ENCODE data around the gene ZNF77. TPM values are rescaled to one million over a fixed set of nuclear protein-coding genes. Genes with fewer than 3 reads are reported as not detected.

Gene ZNF77
- polyA plus RNA-seq, 1 of the 3 experiments (the other 2 are of a cell fraction) = 4.4 TPM

- H2AFZ ChIP-seq (ENCODE audit: low read depth) = peak within 1 kb of the TSS; percentile 97
- H3K36me3 ChIP-seq (replicated peaks in 1 of 2; ENCODE audit: control insufficient read depth in 1 of 2, insufficient read depth in 2 of 2, low read length in 1 of 2) = no peaks in the 10 kb centered on the region
- H4K20me1 ChIP-seq (ENCODE audit: insufficient read depth) = no peaks in the 10 kb centered on the region
- ChIA-PET POLR2A (interaction anchor here (1.1 kb wide), 1 partner anchor 50 kb away, joined by 4 read pairs; no protein-coding TSS in a partner anchor), CTCF (interaction anchor here (0.7 to 4.1 kb wide), 4 partner anchors 13 to 680 kb away, joined by 3 to 22 read pairs (median 4); partner anchors contain the start of gene ZNF554)
- WGBS (ENCODE audit: low lambda C conversion rate) = 0% methylated on average over 9 of the region's 100 CpGs
- peaks cover 35% of the 10 kb centered on the region; the same call in 1 of the 2 replicates for H3K79me2 ChIP-seq (ENCODE audit: insufficient read depth)
- peak within 1 kb of the TSS; percentile 89 for H3K4me2 ChIP-seq
- no peaks in the 10 kb centered on the region for H3K9me3 ChIP-seq
- peak within 1 kb of the TSS; percentile 82 for H3K9ac ChIP-seq
- no peaks in the 10 kb centered on the region for H3F3A ChIP-seq (replicated peaks; ENCODE audit: insufficient read depth)
- H3K27ac ChIP-seq (ENCODE audit: low read depth in 2 of 2, low read length in 1 of 2) = peak within 1 kb of the TSS; percentile 61 to 74; a peak in 3 of 4 replicates
- peaks cover 0 to 6% of the 10 kb centered on the region in 2 experiments; a peak in 1 of 4 replicates for H3K4me1 ChIP-seq (ENCODE audit: control insufficient read depth in 1 of 2, insufficient read depth in 2 of 2, low read depth in 1 of 2, low read length in 1 of 2)
- peak; percentile 99 for DNase-seq
- H3K9me2 ChIP-seq = no peaks in the 10 kb centered on the region
- peak within 1 kb of the TSS; percentile 80 to 81 for H3K4me3 ChIP-seq (ENCODE audit: low read depth in 2 of 2, low read length in 1 of 2)
- no peaks in the 10 kb centered on the region for H3K27me3 ChIP-seq (ENCODE audit: insufficient read depth)
- peak; percentile 50; the same call in 1 of the 2 replicates for TF ChIP-seq YY1 (IDR thresholded peaks at IDR 0.05; ENCODE audit: low read depth)
- TF ChIP-seq MAX (IDR thresholded peaks at IDR 0.05; ENCODE audit: low read depth) = peak; percentile 69
- no peak for TF ChIP-seq USF2 (IDR thresholded peaks at IDR 0.05; ENCODE audit: borderline replicate concordance, low read depth, low read length)
- TF ChIP-seq EP300 (IDR thresholded peaks at IDR 0.05; ENCODE audit: borderline replicate concordance in 1 of 2, low read depth in 1 of 2, low read length in 1 of 2) = no peak
- no peak for TF ChIP-seq MEF2A (IDR thresholded peaks at IDR 0.05; ENCODE audit: borderline replicate concordance, low read depth)
- no peak for TF ChIP-seq REST (IDR thresholded peaks at IDR 0.05; ENCODE audit: low read depth, low read length)
- TF ChIP-seq RXRA (IDR thresholded peaks at IDR 0.05; ENCODE audit: borderline replicate concordance, low read depth) = no peak
- no peak; the same call in 1 of the 2 replicates for TF ChIP-seq NRF1 (IDR thresholded peaks at IDR 0.05; ENCODE audit: low read depth, low read length)
- no peak for TF ChIP-seq FOXJ3 (CRISPR knock-in tag; IDR thresholded peaks at IDR 0.05)
- TF ChIP-seq TAF1 (IDR thresholded peaks at IDR 0.05; ENCODE audit: borderline replicate concordance, low read depth, low read length) = 0 out of 2 replicates have a peak, but pooled peaks have one; percentile 17
- TF ChIP-seq GATA2 (CRISPR knock-in tag; IDR thresholded peaks at IDR 0.05) = peak; percentile 12; the same call in 1 of the 2 replicates
- TF ChIP-seq ELF1 (IDR thresholded peaks at IDR 0.05) = peak; percentile 65
- no peak for TF ChIP-seq FOXM1 (IDR thresholded peaks at IDR 0.05; ENCODE audit: low read depth)
- TF ChIP-seq ZBTB33 (IDR thresholded peaks at IDR 0.05; ENCODE audit: borderline replicate concordance, low read depth) = no peak
- TF ChIP-seq FOSL2 (IDR thresholded peaks at IDR 0.05; ENCODE audit: borderline replicate concordance, low read depth) = no peak
- 0 out of 2 replicates have a peak, but pooled peaks have one; percentile 28 for TF ChIP-seq USF1 (IDR thresholded peaks at IDR 0.05; ENCODE audit: borderline replicate concordance, low read depth)
- peak; percentile 28; the same call in 1 of the 2 replicates for TF ChIP-seq POLR2AphosphoS5 (IDR thresholded peaks at IDR 0.05; ENCODE audit: low read depth, low read length)
- no peak for TF ChIP-seq TCF12 (IDR thresholded peaks at IDR 0.05)
- TF ChIP-seq CTCF (IDR thresholded peaks at IDR 0.05) = no peak
- TF ChIP-seq RFX5 (IDR thresholded peaks at IDR 0.05; ENCODE audit: low read length) = peak; percentile 73
- TF ChIP-seq SIN3A (IDR thresholded peaks at IDR 0.05; ENCODE audit: borderline replicate concordance, low read depth, low read length) = no peak
- TF ChIP-seq CHD2 (IDR thresholded peaks at IDR 0.05; ENCODE audit: low read length, partially characterized antibody) = peak; percentile 62
These were observed 44.2 kb downstream of the ZNF77 start, which contains the start of gene ZNF57 for GRCh38 chr19:2900296-2901252. Gene ZNF57, plus strand, starts transcription at chr19:2900928. Its CDS starts 118 bp downstream, at chr19:2901046.
